ENCODE results near the gene NT5DC1.
"Not testable (repeated sequence)": the region's sequence is repeated elsewhere in the genome, so short reads cannot be mapped to it uniquely, and the experiment has no call there.

DNA sequence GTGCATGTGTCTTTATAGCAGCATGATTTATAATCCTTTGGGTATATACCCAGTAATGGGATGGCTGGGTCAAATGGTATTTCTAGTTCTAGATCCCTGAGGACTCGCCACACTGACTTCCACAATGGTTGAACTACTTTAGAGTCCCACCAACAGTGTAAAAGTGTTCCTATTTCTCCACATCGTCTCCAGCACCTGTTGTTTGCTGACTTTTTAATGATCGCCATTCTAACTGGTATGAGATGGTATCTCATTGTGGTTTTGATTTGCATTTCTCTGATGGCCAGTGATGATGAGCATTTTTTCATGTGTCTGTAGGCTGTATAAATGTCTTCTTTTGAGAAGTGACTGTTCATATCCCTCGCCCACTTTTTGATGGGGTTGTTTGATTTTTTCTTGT lies 184.3 kb downstream of the NT5DC1 start:
- TF ChIP-seq, protein P1, sequence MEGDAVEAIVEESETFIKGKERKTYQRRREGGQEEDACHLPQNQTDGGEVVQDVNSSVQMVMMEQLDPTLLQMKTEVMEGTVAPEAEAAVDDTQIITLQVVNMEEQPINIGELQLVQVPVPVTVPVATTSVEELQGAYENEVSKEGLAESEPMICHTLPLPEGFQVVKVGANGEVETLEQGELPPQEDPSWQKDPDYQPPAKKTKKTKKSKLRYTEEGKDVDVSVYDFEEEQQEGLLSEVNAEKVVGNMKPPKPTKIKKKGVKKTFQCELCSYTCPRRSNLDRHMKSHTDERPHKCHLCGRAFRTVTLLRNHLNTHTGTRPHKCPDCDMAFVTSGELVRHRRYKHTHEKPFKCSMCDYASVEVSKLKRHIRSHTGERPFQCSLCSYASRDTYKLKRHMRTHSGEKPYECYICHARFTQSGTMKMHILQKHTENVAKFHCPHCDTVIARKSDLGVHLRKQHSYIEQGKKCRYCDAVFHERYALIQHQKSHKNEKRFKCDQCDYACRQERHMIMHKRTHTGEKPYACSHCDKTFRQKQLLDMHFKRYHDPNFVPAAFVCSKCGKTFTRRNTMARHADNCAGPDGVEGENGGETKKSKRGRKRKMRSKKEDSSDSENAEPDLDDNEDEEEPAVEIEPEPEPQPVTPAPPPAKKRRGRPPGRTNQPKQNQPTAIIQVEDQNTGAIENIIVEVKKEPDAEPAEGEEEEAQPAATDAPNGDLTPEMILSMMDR (IDR thresholded peaks at IDR 0.05): not testable (repeated sequence)
- TF ChIP-seq POLR2A (IDR thresholded peaks at IDR 0.05): not testable (repeated sequence)

Data from adrenal gland (tissue), 5 donors.